Thoracic aorta (tissue), 2 donors: ENCODE measurements around the gene CFH. TPM values are rescaled to one million over a fixed set of nuclear protein-coding genes. Genes with fewer than 3 reads are reported as not detected.

ENCODE experiments used
- ATAC-seq: fragments of 150-250 bp; one replicate; pipeline ENCODE4 v1.8.0; 2017; ENCODE audit warnings: low read depth; ENCODE audit not compliant: insufficient number of reproducible peaks, low FRiP score
- DNase-seq: peaks from one replicate; pipeline ENCODE4 v3.0.0-alpha.2; 2020; ENCODE audit warnings: low spot score
- H3K27ac ChIP-seq, 2 donors: fragments of 200-600 bp; sonication (generic); 1 replicate in 1 of 2; 2 replicates in 1 of 2; pipeline ENCODE4 v1.5.1; 2016; ENCODE audit warnings: mild to moderate bottlenecking in 2 of 2, moderate library complexity in 2 of 2
- H3K27me3 ChIP-seq: fragments of 200-600 bp; sonication (generic); replicated peaks from 2 replicates; pipeline ENCODE4 v1.6.0; 2016; ENCODE audit warnings: mild to moderate bottlenecking; ENCODE audit not compliant: insufficient read depth
- H3K36me3 ChIP-seq: fragments of 200-600 bp; sonication (generic); one replicate; pipeline ENCODE4 v1.5.1; 2016
- H3K4me1 ChIP-seq, 2 donors: fragments of 200-600 bp; sonication (generic); 1 replicate in 1 of 2; 2 replicates in 1 of 2; pipeline versions ENCODE4 v1.5.1 to v1.6.0; 2016; ENCODE audit warnings: low read depth in 2 of 2, mild to moderate bottlenecking in 1 of 2; ENCODE audit not compliant: control insufficient read depth in 1 of 2
- H3K4me3 ChIP-seq: fragments of 200-600 bp; sonication (generic); 2 replicates; pipeline ENCODE4 v1.5.1; 2016; ENCODE audit warnings: mild to moderate bottlenecking
- H3K9me3 ChIP-seq: fragments of 200-600 bp; sonication (generic); 2 replicates; pipeline ENCODE4 v1.5.1; 2016
- CTCF ChIP-seq: fragments of 200-600 bp; sonication (generic); IDR thresholded peaks from one replicate; pipeline ENCODE4 v1.5.1; 2019; ENCODE audit warnings: antibody characterized with exemption
- total RNA-seq, 2 donors: library from RNA; depleted of rRNA; stranded (reverse); fragments of >200 nt; gene quantifications; one replicate each; pipeline versions ENCODE4 v1.1.0 to v1.2.3, GENCODE V29; 2016

Gene CFH
- total RNA-seq, 2 donors from 2014 or later: 381 to 467 TPM

GRCh38 chr1:196717868-196718267 lies 66.0 kb downstream of the CFH start:
- ATAC-seq (no peak), DNase-seq (no peak)
- Histone ChIP-seq H3K4me1 (no peaks in the 10 kb centered on the region), H3K27ac (no peak overlapping the region), H3K27me3 (no peaks in the 10 kb centered on the region), H3K4me3 (no peak overlapping the region), H3K36me3 (no peaks in the 10 kb centered on the region), H3K9me3 (no peaks in the 10 kb centered on the region)
- TF ChIP-seq CTCF: no peak

GRCh38 chr1:196723325-196724185 lies 71.7 kb downstream of the CFH start:
- Histone ChIP-seq H3K36me3 (no peaks in the 10 kb centered on the region), H3K27me3 (no peaks in the 10 kb centered on the region), H3K4me3 (no peak overlapping the region), H3K27ac (no peak overlapping the region), H3K4me1 (no peaks in the 10 kb centered on the region), H3K9me3 (no peaks in the 10 kb centered on the region)
- DNase-seq (no peak), ATAC-seq (no peak)
- no peak for TF ChIP-seq CTCF

- no peaks in the 10 kb centered on the region for H3K36me3 ChIP-seq
- no peak overlapping the region for H3K4me3 ChIP-seq
- ATAC-seq: no peak
- no peak for TF ChIP-seq CTCF
- no peaks in the 10 kb centered on the region for H3K4me1 ChIP-seq
- H3K27ac ChIP-seq: no peak overlapping the region
- no peaks in the 10 kb centered on the region for H3K27me3 ChIP-seq
- no peak for DNase-seq
- no peaks in the 10 kb centered on the region for H3K9me3 ChIP-seq
Observed at GRCh38 chr1:196732526-196732925, 80.7 kb downstream of the CFH start.

- no peak for TF ChIP-seq CTCF
- ATAC-seq (no peak), DNase-seq (no peak)
- Histone ChIP-seq H3K27ac (no peak overlapping the region), H3K4me1 (no peaks in the 10 kb centered on the region), H3K4me3 (no peak overlapping the region), H3K27me3 (no peaks in the 10 kb centered on the region), H3K36me3 (no peaks in the 10 kb centered on the region), H3K9me3 (no peaks in the 10 kb centered on the region)
Observed at GRCh38 chr1:196733091-196733970, 81.5 kb downstream of the CFH start.

GRCh38 chr1:196734006-196734405 lies 82.2 kb downstream of the CFH start:
- DNase-seq (no peak), ATAC-seq (no peak)
- Histone ChIP-seq H3K9me3 (no peaks in the 10 kb centered on the region), H3K27ac (no peak overlapping the region), H3K4me1 (no peaks in the 10 kb centered on the region), H3K36me3 (no peaks in the 10 kb centered on the region), H3K27me3 (no peaks in the 10 kb centered on the region), H3K4me3 (no peak overlapping the region)
- TF ChIP-seq CTCF: no peak
